HG02610 (cell line): ENCODE data around the gene COL1A1.

Experiments used
- ATAC-seq: cut with Tn5 transposase; IDR thresholded peaks from one replicate; pipeline ENCODE4 v1.9.1; 2021; ENCODE audit warnings: mild to moderate bottlenecking, moderate library complexity; ENCODE audit not compliant: unreplicated experiment

Gene COL1A1

DNA sequence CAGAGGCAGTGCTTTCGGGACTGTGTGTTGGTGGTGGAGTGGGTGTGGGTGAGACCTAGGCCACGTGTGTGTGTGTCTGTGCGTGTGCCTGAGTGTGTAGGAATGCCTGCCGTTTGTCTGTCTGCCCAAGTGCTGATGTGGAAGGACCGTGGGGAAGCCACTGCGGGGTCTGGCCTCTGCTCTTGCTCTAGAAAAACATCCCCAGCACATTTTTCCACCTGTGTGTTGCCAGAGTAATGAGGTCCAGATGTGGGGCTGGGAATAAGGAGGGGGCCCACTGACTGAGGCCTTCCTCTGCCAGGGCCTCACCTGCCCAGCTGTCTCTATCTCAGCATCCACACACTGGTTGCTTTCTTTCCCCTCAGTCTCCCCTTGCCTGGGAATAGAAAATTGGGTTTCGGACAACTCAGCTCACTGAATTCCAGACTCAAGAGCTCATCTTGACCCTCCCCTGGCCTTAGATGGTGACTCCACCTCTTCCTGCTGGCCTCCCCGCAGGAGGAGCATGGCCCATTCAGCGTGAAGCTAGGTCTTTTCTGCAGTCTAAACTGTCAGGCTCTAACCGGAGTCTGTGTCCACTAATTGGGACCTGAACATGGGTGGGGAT is 28.0 kb downstream of the COL1A1 start:
- ATAC-seq, result no peak

DNA sequence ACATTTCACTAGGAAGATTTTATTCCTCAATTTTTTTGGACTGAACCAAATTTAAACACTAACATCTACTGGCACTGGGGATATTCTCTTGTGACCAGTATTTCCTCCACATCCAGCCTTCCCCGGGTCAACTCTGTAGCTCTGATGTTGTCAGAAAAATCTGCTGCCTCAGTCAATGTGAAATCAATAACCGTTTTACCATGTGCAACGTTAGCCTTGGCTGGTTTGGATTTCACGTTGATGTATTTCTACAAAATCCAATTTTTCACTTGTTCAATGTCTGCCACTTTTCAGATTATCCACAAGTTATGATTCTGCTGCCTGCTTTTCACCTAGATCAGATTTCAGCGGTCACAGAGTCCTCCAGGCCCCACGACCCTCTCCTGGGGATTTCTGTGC is 28.5 kb downstream of the COL1A1 start:
- no peak for ATAC-seq

DNA sequence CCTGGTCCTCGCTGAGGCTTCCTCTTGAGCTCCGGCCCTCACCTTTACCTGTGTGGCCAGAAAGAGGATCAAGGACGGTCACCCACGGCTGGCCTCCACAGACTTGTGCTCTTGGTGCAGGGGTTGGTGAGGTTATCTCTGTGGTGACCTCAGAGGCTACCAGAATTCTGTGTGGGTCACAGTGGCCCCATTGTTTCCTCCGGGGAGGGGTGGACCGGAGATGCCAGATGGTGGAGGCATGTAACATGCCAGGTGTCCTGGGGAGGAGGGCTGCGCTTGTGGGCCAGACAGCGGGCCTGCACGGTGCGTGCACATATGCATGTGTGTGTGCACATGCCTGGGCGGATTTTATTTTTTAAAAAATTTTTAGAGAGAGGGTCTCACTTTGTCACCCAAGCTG is 29.3 kb downstream of the COL1A1 start:
- no peak for ATAC-seq

DNA sequence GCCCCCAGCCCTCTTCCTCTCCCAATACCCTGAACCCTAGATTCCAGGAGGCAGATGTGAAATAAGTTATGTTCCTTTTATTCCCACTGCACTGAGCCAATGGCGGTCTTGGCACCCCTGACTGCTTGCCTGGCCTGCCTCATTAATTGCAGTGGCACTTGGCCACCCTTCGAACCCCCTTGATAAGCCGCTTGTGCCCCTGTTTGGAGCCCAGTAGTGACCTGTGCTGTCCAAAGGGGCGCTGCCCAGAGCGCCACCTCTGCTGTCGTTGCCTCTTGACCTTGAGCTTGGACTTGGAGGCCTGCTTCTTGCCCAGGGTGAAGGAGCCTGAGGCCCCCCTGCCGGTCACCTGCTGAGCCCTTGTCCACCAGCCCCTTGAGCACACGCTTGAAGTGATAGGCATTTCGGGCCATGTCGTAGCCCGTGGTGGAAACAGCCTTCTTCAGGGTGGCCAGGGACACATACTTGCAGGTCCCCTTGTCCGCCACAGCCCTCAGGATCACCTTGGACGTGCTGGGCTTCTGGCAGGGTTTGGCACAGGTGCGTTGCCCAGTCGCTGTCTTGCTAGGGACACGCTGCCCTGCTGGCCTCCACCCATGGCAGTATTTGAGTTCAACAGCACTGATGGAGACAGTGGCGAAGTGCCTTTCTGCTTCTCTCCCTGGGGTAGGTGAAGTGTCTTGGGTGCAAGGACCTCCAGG is 29.9 kb downstream of the COL1A1 start:
- no peak for ATAC-seq

DNA sequence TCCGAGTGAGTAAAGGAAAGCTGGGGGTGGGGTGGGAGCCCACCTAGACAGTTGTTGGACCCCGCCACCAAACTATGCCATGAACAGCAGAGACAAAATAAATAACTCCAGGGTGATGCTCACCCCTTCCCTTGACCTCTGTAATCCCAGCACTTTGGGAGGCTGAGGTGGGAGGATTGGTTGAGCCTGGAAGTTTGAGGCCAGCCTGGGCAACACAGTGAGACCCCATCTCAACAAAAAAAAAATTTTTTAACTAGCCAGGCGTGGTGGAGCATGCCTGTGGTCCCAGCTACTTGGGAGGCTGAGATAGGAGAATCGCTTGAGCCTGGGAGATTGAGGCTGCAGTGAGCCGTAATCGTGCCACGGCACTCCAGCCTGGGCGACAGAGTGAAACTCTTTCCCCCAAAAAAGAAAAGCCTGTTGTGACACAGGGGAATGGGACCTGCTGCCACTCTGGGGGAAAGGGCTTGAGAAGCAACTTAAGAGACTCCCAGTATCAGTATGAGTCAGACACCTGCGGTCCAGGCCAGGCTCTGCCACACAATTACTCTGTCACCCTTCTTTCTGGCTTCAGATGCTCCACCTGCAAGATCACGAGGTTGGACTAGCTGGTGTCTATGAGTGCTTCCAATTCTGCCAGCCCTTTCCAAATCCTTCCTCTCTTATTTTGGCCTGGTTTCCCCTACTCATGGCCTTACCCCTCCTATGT is 30.6 kb downstream of the COL1A1 start:
- peak; percentile 71 for ATAC-seq

DNA sequence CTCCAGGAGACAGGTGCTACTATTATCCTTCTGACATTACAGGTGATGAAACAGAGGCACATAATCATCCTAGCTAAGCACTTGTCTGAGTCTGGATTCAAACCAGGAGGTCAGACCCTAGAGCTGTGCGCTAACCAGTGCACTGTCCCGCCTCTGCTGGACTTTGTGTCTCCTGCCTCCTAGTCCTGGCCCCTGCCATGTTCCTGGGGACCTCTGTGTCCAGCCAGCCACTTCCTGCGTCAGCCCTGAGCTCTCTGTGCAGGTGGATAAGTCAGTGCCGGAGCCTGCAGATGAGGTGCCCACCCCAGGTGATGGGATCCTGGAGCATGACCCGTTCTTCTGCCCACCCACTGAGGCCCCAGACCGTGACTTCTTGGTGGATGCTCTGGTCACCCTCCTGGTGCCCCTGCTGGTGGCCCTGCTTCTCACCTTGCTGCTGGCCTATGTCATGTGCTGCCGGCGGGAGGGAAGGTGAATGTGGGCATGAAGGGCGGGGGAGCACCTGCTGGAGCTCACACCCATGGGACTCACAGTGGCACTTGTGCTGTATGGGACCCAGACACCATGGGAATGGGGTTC is 31.5 kb downstream of the COL1A1 start:
- no peak for ATAC-seq

DNA sequence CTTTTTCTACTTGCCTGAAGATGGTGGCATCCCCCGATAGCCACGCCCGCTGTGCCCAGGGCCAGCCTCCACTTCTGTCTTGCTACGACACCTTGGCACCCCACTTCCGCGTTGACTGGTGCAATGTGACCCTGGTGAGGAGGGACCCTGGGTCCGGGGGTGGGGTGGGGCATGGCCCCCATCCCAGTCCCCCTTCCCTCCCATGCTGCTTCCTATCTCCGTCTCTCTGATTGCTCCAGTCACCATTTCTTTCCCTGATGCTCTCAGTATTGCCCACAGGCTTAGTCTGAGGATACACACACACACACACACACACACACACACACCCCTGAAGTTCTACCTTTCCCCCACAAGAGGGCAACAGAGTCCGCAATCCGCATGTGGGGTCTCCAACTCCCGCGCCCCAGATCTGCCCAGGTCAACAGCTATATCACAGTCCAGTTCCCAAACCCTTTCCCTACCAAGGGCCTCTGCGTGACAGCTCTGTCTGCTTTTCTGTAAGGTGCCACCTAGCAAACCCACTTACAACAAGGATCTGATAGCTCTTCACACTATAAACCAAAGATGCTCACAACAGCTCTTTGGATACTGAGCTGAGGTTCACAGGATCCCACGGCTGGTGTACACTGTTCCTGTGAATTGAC is 32.2 kb downstream of the COL1A1 start:
- ATAC-seq, result no peak

DNA sequence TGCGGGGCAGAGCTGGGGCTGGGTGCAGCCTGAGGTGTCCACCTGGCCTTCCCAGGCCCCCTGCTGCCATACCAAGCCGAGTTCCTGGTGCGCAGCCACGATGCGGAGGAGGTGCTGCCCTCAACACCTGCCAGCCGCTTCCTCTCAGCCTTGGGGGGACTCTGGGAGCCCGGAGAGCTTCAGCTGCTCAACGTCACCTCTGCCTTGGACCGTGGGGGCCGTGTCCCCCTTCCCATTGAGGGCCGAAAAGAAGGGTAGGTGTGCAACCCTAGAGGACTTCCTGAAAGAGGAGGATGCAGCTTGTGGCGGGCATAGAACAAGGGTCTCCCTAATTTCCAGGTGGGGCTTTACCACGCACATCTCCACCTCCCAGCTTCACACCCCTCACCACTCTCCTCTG is 33.1 kb downstream of the COL1A1 start:
- ATAC-seq, result no peak

DNA sequence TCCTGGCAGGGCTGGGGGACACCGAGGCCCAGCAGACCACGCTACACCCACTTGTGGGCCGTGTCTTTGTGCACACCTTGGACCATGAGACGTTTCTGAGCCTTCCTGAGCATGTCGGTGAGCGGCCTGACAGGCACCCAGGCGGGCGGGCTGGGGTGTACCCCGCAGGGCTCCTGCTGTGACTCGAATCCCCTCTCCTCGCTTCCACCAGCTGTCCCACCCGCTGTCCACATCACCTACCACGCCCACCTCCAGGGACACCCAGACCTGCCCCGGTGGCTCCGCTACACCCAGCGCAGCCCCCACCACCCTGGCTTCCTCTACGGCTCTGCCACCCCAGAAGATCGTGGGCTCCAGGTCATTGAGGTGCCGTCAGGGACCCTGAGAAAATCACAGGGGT is 34.1 kb downstream of the COL1A1 start:
- ATAC-seq, result no peak

DNA sequence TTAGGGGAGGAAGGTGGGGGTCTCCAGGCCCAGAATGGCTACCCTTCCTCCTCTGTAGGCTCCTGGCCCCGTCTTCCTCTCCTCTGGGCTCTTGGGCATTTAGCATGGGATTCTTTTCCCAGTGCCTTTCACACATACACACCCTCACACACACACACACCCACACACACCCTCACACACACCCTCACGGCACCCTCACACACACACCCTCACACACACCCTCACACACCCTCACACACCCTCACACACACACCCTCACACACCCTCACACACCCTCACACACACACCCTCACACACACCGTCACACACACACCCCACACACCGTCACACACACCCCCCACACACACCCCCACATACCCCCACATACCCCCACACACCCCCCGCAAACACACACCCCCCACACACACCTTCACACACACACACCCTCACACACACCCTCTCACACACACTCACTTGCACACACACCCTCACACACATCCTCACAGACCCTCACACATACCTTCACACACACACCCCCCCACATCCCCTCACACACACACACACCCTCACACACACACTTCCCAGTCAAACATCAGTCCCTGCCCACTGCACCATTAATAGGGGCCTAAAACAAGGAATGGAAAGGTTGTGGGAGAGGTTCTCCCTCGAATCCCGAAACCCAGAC is 34.8 kb downstream of the COL1A1 start:
- no peak for ATAC-seq

DNA sequence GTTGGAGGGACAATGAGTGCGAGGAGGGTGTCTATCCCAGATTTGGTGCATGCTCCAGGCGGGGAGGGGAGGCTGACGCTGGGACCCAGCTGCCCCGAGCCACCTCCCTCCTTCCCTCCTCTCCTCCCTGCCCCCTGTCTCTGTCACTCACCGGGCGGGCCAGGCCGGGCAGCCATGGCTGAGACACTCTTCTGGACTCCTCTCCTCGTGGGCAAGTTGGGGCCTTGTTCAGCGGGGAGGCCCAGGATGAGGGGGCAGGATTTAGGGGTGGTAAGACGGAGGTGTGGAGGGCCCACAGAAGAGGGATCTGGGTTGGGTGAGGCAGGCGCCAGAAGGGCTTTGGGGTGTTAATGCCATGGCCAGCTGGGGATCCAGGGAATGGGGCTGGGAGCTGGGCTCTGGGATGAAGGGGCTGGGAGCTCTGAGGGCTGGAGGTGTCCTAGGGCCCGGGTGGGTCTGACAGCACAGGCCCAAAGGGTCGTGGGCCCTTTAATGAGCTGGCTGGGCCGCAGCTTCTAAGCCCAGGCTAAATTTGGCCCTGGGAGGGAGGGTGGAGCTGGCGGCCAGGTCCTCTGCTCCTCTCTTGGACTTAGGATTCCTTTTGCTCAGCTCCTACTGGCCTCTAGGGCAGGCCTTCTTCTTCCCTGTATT is 35.4 kb downstream of the COL1A1 start, which contains the start of gene SGCA:
TSS of gene SGCA (plus strand) at position 139 of the 651 bp plus-strand sequence. CDS start at position 175, 36 bp downstream.
- ATAC-seq, result no peak

DNA sequence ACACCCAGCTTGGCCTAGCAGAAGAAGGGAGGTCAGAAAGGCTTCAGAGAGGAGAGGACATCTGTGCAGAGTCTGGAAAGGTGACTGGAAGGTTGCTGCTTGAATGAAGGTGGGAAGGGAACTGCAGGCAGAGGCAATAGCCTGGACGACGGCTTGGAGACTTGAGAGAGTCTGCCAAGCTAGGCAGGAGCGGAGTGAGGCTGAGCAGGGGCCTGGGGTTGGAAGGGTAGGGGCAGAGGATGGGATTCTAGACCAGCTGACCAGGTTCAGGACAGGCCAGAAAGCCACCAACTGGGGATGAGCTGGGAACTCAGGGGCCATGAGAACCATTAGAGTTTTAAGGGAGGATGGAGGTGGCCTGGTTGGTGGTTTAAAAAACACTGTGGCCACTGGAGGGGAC is 36.0 kb downstream of the COL1A1 start:
- ATAC-seq, result no peak

DNA sequence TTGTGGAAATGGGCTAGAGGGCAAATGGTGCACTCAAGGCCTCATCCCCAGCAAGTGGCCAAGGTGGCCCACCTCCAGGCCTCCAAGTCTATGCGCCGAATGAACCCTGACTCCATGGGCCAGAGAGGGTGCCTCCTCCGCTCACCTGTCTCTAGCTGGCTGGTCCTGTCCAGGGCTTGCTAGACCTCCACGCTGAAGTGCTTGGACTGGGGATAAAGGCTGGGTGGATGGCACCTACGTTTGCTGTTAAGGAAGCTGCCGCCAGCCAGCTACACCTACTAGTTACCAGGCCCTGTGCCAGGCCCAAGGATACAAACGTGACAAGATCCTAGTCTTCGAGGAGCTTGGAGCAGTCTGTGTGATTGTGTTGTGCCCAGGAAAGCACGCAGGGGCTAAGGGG is 36.4 kb downstream of the COL1A1 start:
- no peak for ATAC-seq

DNA sequence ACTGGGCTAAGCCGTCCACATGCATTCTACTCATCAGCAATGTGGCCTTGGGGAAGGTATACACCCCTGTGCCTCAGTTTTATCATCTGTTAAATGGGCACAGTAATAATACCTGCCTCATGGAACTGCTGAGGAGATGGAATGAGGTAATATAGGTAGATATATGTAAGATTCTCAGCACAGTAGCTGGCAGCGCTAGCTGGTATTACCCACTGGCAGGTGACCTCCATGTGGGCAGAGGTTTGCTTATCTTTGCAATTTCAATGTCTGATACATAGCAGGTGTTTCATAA is 36.8 kb downstream of the COL1A1 start:
- ATAC-seq, result no peak

DNA sequence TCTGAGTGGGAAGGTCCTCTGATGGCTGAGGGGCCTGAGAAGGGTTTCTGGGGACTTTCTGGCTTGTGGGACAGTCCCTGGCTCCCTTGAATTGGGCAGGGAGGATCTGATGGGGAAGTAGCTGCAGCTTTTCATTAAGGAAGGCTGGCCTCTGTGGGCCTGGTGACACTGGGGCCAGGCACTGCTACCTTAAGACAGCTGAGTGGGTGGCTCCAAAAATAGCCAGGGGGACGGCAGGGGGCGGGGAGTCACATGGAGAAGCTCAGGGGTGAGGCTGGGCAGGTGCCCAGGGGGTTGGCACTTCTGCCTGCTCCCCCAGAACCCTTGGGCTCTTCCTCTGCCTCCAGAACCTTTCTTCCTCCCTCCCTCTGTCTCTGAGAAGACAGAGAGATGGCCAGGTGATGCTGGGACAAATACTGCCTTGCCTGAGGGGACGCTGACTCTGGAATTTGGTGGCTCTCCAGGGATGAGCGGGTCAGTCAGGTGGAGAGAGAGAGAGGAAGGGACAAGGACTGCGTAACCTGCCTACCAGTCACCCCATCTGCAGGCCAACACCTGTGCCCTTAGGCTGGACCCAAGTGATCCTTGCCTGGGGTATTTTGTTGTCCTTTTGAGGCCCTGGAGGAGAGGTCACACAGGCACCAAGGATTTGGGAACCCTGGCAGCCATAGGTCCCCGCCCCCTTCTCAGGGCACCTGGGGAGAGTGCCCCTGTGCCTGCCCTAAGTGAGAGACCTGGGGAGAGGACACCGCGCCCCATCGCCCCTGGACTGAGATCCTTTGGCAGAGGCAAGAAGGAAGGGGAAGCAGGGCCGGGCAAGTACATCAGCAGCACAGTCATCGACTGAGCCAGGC is 37.4 kb downstream of the COL1A1 start:
- peak; percentile 49 for ATAC-seq

DNA sequence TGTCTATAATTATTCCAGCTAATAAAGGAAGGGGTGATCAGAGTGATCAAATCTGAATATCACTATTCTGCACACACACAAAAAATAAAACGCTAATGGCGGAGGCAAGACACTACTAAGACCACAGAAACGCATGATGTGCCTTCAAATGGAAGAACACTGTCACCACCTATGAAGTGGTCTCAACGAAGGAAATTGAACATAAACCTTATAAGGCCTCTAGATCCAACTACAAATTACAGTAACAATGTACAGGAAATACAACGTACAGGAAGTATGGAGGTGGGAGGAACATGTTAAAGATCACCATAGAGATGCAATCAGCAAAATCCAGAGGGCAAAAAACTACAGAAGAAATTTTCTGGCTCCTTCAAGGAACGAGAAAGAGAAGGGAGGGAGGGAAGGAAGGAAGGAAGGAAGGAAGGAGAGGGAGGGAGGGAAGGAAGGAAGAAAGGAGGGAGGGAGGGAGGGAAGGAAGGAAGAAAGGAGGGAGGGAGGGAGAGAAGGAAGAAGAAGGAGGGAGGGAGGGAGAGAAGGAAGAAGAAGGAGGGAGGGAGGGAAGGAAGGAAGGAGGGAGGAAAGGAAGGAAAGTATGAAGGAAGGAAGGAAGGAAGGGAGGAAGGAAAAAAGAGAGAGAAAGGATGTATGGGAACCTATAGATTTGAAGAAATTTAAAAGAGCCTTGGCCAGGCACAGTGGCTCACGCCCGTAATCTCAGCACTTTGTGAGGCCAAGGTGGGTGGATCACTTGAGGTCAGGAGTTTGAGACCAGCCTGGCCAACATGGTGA is 38.8 kb downstream of the COL1A1 start:
- ATAC-seq, result no peak

DNA sequence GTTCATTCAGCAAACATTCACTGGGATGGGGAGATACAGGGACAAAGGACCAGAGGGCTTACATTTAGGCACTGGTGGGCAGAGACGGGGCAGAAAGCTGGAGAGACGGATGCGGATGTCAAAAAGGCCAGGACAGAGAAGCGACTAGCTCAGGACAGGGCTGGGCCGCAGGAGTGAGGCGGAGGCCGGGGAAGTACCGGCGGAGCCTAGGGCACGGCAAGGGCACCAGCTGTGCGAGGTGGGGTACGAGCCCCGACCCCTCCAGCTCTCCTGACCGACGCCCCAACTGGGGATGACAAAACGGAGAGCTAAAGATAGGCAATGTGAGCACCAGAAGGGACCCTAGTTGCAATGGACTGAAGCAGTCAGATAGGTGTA is 39.5 kb downstream of the COL1A1 start:
- ATAC-seq, result no peak

DNA sequence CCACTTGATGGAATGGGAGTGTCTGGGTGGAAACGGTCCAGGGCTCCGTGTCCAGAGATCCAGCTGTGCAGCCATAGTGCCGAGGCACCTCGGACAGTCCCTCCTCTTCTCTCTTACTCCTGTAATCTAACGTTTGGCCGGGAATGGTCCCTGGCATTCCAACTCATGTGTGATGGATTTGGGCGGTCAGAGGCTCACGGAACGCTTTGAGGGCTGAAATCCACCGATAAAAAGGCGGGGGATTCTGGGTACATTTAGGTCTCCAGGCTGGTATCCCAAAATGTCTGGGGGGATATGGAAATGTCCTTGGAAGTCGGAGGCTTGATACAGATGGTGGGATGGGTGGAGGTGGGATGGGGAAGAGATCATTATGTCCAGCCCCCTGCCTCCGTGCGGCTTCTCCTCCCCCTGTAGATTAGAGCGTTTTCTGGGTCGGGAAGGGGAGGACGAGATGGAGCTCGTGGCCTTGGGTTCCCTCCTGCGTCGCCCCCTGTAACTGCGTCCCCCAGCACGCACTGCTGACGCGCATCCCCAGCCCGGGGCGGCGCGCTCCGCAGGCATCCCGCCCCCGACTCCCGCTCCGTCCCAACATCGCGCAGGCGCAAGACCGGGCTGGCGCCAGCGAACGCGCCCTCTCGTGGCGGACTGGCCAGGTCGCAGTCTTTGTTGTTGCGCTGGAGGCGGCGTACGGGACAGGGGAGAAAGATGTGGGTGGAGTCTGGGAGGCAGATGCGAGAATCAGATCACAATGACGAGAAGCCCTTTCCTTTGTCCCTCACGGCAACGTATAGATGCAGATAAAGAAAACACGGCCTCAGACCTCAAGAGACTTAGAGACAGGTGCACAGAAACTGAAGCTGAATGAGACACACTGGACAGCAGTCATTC is 40.2 kb downstream of the COL1A1 start:
- peak; percentile 79 for ATAC-seq
